ENCODE measurements around the gene IQCC.

GRCh38 chr1:32181563-32181962 lies 23.9 kb upstream of the IQCC start:
- TF ChIP-seq CTCF (optimal IDR thresholded peaks at IDR 0.05 in 1 of 3, IDR thresholded peaks at IDR 0.05 in 1 of 3, conservative IDR thresholded peaks at IDR 0.05 in 1 of 3; ENCODE audit: extremely low read depth in 1 of 3, insufficient read depth in 2 of 3, low read length in 3 of 3) (no peak), EZH2 (IDR thresholded peaks at IDR 0.05; ENCODE audit: low read length) (no peak)

Measured in keratinocyte (primary cell).